IPS-NIHi7 (cell line): ENCODE data around the gene RAX2.
A peak's percentile ranks its signal among the peaks of the same experiment; 100 is the strongest.
"Not testable (repeated sequence)": the region's sequence is repeated elsewhere in the genome, so short reads cannot be mapped to it uniquely, and the experiment has no call there.

Source experiments
- DNase-seq: peaks from one replicate; pipeline ENCODE4 v3.0.0; 2012; ENCODE audit warnings: mixed read lengths; ENCODE audit errors: extremely low spot score

The RAX2 gene

DNA sequence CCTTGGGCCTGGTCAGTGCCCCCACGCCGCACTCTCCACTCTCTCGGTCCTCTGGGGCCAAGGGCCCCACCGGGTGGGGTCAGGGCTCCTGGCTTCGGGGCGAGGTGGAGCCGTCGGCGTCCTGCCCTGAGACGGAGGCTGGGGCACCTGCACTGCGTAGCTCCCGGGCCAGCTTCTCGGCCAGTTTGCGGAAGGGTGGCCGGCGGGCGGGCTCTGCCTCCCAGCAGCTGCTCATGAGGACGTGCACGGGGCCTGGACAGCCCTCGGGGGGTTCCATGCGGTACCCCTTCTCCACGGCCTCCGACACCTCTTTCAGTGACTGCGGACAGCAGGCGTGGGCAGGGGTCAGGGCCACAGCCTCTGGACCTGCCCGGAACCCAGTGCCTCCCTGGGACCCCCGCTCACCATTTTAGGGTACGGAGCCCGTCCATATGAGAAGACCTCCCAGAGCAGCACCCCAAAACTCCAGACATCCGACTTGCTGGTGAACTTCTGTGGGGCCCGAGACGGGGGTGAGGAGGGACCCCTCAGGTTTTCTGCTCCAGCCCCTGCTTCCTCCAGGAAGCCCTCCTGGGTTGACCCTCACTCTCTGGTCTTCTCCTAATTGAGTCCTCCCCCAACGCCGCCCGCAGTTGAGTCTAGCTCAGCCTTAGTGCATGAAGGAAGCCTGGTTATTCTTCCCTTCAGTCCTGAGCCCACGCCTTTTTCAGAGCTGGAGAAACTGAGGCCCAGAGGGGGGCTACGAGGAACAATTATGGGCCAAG lies 6.3 kb upstream of the RAX2 start:
- DNase-seq = no peak

DNA sequence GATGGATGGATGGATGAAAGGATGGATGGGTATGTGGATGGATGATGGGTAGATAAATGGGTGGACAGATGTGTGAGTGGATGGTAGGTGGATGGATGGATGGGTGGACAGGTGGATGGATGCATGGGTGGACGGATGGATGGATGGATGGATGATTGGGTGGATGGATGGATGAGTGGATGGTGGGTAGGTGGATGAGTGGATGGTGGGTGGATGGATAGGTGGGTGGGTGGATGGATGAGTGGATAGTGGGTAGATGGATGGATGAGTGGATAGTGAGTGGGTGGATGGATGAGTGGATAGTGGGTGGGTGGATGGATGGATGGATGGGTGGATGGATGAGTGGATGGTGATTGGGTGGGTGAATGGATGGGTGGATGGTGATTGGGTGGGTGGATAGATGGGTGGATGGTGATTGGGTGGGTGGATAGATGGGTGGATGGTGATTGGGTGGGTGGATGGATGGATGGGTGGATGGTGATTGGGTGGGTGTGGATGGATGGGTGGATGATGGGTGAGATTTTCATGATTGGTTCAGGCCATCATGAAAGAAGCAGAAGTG lies 4.5 kb upstream of the RAX2 start:
- no peak for DNase-seq

- no peak for DNase-seq
Measured at GRCh38 chr19:3775831-3776230, 3.8 kb upstream of the RAX2 start.

- DNase-seq = no peak
Measured at GRCh38 chr19:3775374-3775711, 3.3 kb upstream of the RAX2 start.

DNA sequence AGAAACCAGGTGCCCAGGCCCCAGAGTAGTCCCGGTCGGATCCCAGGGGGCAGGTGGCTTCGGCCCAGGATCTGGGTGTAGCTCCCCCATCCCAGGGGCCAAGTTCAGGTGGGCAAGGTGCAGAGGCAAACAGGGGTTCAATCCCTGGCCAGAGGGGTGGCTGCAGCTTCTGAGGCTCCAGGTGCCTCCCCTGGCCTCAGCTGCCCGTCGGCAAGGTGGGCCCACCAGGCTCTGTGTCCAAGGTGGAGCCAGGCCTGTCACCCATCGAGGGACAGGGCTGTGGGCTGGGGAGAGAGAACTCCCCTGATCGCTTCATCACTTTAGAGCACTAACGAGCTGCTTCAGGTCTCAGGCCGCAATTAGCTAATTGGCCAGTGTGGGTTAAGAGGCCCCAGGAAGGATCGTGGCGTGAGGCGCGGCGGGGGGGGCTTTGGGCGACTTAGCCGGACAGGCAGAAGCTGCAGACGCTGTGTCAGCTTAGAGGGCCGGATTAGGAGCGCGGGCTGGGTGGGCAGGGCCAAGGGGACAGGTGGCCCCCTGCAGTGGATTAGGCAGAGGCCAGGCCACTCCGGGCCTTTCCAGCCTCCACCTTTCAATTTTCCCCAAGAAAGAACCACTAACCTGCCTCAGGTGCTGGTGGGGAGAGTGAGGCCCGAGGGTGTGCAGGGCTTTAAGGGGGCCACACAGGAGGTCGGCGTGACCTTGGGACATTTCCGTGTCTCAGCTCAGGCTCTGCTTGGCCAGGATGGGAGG lies 2.8 kb upstream of the RAX2 start:
- no peak for DNase-seq

- DNase-seq = no peak
Measured at GRCh38 chr19:3773814-3774515, 1.9 kb upstream of the RAX2 start.

DNA sequence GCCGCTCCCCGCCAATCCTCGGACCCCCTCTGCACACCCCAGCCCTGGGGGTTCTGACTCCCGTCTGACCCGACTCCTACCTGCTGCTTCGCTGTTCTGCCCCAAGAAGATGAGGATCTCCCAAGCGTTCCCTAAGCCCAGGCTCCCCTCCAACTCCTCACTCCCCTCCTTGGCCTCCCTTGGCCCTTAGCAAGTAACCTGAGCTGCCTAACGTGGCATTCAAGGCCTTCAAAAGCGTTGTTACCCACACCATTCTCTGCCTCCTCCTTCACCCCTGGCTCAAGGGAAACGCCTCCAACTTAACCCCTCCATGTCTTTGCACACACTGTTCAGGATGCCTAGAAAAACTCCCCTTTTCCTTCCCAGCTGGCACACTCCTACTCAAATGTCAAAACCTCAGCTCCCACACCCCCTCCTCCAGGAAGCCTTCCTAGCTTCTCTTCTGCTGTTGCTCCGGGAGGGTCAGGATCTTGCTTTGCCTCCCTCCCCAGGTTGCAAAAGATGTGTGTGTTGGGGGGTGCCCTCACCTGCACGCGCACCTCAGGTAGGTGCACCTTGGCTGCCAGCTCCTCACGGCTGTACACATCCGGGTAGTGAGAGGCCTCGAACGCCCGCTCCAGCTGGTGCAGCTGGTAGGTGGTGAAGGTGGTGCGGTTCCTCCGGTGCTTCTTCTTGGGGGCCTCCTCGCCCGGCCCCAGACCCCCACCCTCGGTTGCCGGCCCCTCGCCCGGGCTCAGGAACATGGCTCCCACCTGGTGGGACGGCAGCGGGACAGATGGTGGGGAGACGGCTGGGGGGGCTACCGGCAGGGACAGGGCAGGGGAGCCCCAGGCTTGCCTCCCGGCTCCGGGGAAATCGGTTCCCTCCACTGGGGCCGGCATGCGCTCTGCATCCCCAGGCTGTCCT lies 775 bp downstream of the RAX2 start:
- DNase-seq = no peak

- DNase-seq = no peak
Measured at GRCh38 chr19:3770136-3770999, 1.7 kb downstream of the RAX2 start.

- no peak for DNase-seq
Measured at GRCh38 chr19:3769494-3769893, 2.5 kb downstream of the RAX2 start.

GRCh38 chr19:3768748-3769099 lies 3.3 kb downstream of the RAX2 start:
- no peak for DNase-seq

- no peak for DNase-seq
Measured at GRCh38 chr19:3768015-3768747, 3.8 kb downstream of the RAX2 start.

DNA sequence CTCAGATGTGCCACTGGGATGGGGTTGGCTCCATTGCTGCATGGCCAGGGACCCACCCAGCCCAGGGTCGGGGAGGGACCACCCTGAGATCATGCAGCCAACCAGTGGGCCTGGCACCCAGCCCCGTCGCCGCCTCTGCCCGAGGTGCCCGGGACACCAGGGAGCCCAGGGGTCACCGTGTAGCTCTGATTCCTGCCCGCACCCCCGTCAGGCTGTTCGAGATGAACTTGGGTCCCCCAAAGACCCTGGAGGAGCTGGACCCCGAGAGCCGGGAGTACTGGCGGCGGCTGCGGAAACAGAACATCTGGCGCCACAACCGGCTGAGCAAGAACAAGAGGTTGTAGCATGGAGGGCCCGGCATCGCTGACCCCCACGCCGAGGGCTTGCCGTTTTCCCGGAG lies 5.0 kb downstream of the RAX2 start:
- DNase-seq = no peak

DNA sequence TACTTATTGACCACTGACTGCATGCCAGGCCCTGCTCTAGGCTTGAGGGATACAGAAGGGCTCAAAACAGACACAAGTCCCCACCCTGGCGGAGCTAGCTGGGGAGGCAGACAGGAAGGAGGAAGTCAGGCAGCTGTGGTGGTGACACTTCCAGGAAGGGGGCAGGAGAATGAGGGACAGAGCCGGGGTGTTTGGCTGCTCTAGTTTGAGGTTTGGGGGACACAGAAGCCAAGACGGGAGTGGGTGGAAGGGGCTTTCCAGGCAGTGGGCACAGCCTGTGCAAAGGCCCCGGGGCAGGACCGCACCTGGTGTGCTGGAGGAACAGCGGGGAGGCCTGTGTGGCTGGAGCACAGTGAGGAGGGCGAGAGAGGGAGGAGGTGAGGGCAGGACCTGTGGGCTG lies 5.5 kb downstream of the RAX2 start:
- no peak for DNase-seq

DNA sequence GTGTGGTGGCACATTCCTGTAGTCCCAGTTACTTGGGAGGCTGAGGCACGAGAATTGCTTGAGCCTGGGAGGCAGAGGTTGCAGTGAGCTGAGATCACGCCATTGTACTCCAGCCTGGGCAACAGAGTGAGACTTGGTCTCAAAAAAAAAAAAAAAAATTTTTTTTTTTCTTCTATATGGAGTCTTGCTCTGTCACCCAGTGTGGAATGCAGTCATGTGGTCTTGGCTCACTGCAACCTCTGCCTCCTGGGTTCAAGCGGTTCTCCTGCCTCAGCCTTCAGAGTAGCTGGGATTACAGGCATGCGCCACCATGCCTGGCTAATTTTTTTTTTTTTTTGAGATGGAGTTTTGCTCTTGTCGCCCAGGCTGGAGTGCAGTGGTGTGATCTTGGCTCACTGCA lies 6.3 kb downstream of the RAX2 start:
- DNase-seq = not testable (repeated sequence)

DNA sequence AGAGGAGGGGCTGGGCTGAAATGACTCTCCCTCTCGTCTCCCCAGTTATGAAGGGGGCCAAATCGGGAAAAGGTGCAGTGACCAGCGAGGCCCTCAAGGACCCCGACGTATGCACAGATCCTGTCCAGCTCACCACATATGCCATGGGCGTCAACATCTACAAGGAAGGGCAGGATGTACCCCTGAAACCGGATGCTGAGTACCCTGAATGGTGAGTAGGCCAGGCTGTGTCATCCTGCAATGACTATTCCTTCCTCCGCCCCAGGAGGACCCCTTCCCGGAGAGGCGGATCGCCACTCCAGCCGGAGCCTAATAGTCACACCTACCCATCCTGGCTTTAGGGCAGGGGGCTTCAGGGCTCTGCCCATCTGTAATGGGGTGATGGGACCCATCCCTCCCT lies 6.9 kb downstream of the RAX2 start:
- no peak for DNase-seq

- DNase-seq = peak; percentile 100
Measured at GRCh38 chr19:3762501-3763459, 9.2 kb downstream of the RAX2 start, which contains the start of gene MRPL54. MRPL54 (plus strand) TSS chr19:3762682; CDS start chr19:3762701, 19 bp downstream.

DNA sequence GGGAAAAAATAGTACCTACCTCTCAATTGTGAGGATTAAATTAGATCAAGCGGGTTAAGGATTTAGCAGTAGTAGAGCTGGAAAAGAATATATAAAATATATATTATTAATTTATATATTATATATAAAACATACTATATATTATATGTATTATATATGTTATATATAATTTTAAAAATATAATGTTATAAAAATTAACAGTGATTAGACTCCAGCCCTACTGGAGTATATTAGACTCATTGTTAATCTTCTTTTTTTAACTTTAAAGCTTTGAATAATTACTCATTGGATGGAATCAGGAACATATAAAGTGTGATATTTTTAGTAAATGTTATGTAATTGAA lies 9.9 kb downstream of the RAX2 start:
- no peak for DNase-seq

GRCh38 chr19:3761382-3762129 lies 10.5 kb downstream of the RAX2 start, which contains the start of gene APBA3:
APBA3 (minus strand) TSS chr19:3761692; CDS start chr19:3760264, 1,428 bp downstream.
- DNase-seq = peak; percentile 97
